ENCODE data around the gene VAMP2. TPM values are rescaled to one million over a fixed set of nuclear protein-coding genes. Genes with fewer than 3 reads are reported as not detected.

Gene VAMP2
- total RNA-seq, 1 donor from 2014 or later, result 2.1 TPM

DNA sequence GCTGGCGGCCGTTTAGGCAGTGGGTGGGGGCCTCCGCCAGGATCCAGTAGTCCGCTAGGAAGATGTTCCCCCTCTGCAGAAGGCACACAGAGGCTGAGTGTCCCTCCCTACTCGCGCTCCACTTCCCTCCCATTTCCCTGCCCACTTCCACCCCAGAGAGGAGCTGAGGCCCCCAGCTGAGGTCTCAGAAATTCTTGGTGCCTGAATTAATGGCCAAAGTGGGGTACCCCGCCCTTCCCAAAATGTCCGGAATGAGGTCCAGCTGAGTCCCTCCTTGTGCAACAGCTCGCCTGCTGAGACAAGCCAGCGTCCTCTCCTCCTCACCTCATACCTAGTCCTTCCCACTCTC is 52.3 kb downstream of the VAMP2 start:
- no peak overlapping the region for H3K4me3 ChIP-seq (ENCODE audit: low read depth, low read length)
- no peak for TF ChIP-seq CTCF (conservative IDR thresholded peaks at IDR 0.05; ENCODE audit: low read depth, low read length)
- no peak for DNase-seq (ENCODE audit: low read depth)

DNA sequence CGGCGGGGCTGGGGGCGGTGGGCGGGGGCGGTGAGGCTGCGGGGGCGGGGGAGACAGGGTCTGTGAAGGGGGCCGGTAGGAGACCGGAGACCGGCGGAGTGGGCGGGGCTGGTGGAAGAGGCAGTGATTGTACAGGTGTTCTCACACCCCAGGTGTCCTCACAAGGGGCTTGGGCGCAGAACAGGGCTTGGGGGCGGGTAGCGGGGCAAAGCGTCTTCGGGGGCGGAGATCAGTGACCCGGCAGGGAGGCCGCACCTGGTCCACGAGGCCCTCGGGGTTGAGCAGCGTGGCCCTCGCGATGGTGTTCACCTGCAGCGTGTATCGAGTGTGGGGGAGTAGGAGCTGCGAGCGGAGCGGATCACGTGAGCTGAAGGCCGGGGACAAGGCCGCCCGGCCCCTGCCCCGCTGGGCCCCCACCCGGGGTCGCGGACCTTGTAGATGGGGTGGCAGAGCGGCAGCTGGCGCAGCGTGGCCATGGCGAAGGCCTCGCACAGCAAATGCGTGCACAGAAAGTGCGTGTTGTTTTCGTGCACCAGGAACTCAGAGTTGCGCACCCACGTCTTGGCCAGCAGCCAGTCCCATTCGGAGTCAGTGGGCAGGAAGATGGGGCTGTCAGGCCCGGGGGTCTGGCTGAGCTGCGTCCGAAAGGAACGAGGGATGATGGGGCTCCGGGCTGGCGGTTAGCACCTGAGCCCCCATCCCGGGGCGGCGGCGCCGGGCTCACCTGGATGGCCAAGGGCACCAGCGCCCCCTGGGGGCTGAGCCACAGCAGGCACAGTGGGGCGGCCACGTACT is 52.9 kb downstream of the VAMP2 start:
- TF ChIP-seq CTCF (conservative IDR thresholded peaks at IDR 0.05; ENCODE audit: low read depth, low read length), result peak; percentile 76
- H3K4me3 ChIP-seq (ENCODE audit: low read depth, low read length), result peak overlapping the region; percentile 34
- no peak for DNase-seq (ENCODE audit: low read depth)

Other genes starting within 250 kb of the VAMP2 start
- gene RNF227, start 246.7 kb downstream of the VAMP2 start, total RNA-seq, result 0.35 and 0.65 TPM in 2 replicates
- 0.06 and 1.2 TPM in 2 replicates for gene KCNAB3, start 233.1 kb downstream of the VAMP2 start, total RNA-seq
- gene TRAPPC1, start 231.0 kb downstream of the VAMP2 start, total RNA-seq, result 76.1 and 95.3 TPM in 2 replicates
- gene CNTROB, start 230.7 kb downstream of the VAMP2 start, total RNA-seq, result 26.8 and 44.9 TPM in 2 replicates
- not detected in 2 replicates for gene GUCY2D, start 160.3 kb downstream of the VAMP2 start, total RNA-seq
- gene ALOX15B, start 123.9 kb downstream of the VAMP2 start, total RNA-seq, result 0.07 and 1.3 TPM in 2 replicates
- gene ALOX12B, start 75.2 kb downstream of the VAMP2 start, total RNA-seq, result 0.35 TPM in 1 of 2 replicates, not detected in the other
- gene ALOXE3, start 44.4 kb downstream of the VAMP2 start, total RNA-seq, result 0.36 TPM in 1 of 2 replicates, not detected in the other
- gene HES7, start 38.8 kb downstream of the VAMP2 start, total RNA-seq, result 0.35 TPM in 1 of 2 replicates, not detected in the other
- gene PER1, start 10.5 kb downstream of the VAMP2 start, total RNA-seq, result 13.1 and 17.1 TPM in 2 replicates
- 16.9 and 24.3 TPM in 2 replicates for gene TMEM107, start 13.4 kb upstream of the VAMP2 start, total RNA-seq
- 9.5 and 11.4 TPM in 2 replicates for gene BORCS6, start 27.2 kb upstream of the VAMP2 start, total RNA-seq
- gene AURKB, start 47.6 kb upstream of the VAMP2 start, total RNA-seq, result 136 and 165 TPM in 2 replicates
- gene CTC1, start 85.1 kb upstream of the VAMP2 start, total RNA-seq, result 9.1 and 13.0 TPM in 2 replicates
- 37.2 and 58.1 TPM in 2 replicates for gene PFAS, start 86.3 kb upstream of the VAMP2 start, total RNA-seq
- 36.5 and 37.8 TPM in 2 replicates for gene RANGRF, start 125.7 kb upstream of the VAMP2 start, total RNA-seq
- gene SLC25A35, start 132.5 kb upstream of the VAMP2 start, total RNA-seq, result 0.58 and 3.3 TPM in 2 replicates
- 0.06 TPM in 1 of 2 replicates, not detected in the other for gene ARHGEF15, start 147.3 kb upstream of the VAMP2 start, total RNA-seq
- gene ODF4, start 176.9 kb upstream of the VAMP2 start, total RNA-seq, result not detected in 2 replicates
- gene RPL26, start 220.2 kb upstream of the VAMP2 start, total RNA-seq, result 2,667 and 4,627 TPM in 2 replicates
- gene RNF222, start 234.9 kb upstream of the VAMP2 start, total RNA-seq, result 0.12 and 0.80 TPM in 2 replicates